Natural killer cell (primary cell): ENCODE data around the gene KDM4B. TPM values are rescaled to one million over a fixed set of nuclear protein-coding genes. Genes with fewer than 3 reads are reported as not detected.

Source experiments
- ATAC-seq, 3 donors: fragments of 150-1000 bp in 2 of 3; fragments of 200-7000 bp in 1 of 3; cut with Tn5 transposase; 1 replicate in 1 of 3; 2 replicates in 2 of 3; pipeline ENCODE4 v1.10.0; 2021; ENCODE audit warnings: mild to moderate bottlenecking in 2 of 3, moderate library complexity in 2 of 3
- DNase-seq, 2 donors: peaks; one replicate each; pipeline versions ENCODE4 v3.0.0 to v3.0.0-alpha.2; 2013 to 2021; ENCODE audit warnings: mixed read lengths in 1 of 2
- H3K27ac ChIP-seq: one replicate; pipeline ENCODE4 v1.5.1; 2013; ENCODE audit warnings: mild to moderate bottlenecking, low read length
- H3K27me3 ChIP-seq: one replicate; pipeline ENCODE4 v1.6.1; 2013; ENCODE audit warnings: low read length; ENCODE audit not compliant: control insufficient read depth, insufficient read depth
- H3K36me3 ChIP-seq: one replicate; pipeline ENCODE4 v1.6.1; 2013; ENCODE audit warnings: low read length; ENCODE audit not compliant: control insufficient read depth, insufficient read depth
- H3K4me1 ChIP-seq: one replicate; pipeline ENCODE4 v1.6.1; 2013; ENCODE audit warnings: low read length; ENCODE audit not compliant: control insufficient read depth, insufficient read depth
- H3K4me3 ChIP-seq: one replicate; pipeline ENCODE4 v1.5.1; 2013; ENCODE audit warnings: low read length
- H3K9me3 ChIP-seq: one replicate; pipeline ENCODE4 v1.6.1; 2013; ENCODE audit warnings: low read length; ENCODE audit not compliant: control insufficient read depth, insufficient read depth
- H3K27ac Mint-ChIP-seq, 2 donors: one replicate each; pipeline ENCODE4 v1.8.0; 2022; ENCODE audit warnings: mild to moderate bottlenecking in 2 of 2, mixed read lengths in 2 of 2, moderate library complexity in 1 of 2
- H3K27me3 Mint-ChIP-seq, 2 donors: one replicate each; pipeline ENCODE4 v1.8.0; 2022; ENCODE audit warnings: low read depth in 2 of 2, mixed read lengths in 2 of 2
- H3K36me3 Mint-ChIP-seq: one replicate; pipeline ENCODE4 v1.8.0; 2022; ENCODE audit warnings: mixed read lengths
- H3K4me1 Mint-ChIP-seq, 2 donors: one replicate each; pipeline ENCODE4 v1.8.0; 2022; ENCODE audit warnings: mixed read lengths in 2 of 2
- H3K4me3 Mint-ChIP-seq: one replicate; pipeline ENCODE4 v1.8.0; 2022; ENCODE audit warnings: mild to moderate bottlenecking, moderate library complexity, mixed read lengths
- H3K9me3 Mint-ChIP-seq, 2 donors: one replicate each; pipeline ENCODE4 v1.8.0; 2022; ENCODE audit warnings: mixed read lengths in 2 of 2
- WGBS: methylation state at CpG from one replicate; pipeline ENCODE4 v1.1.7; 2013; ENCODE audit warnings: missing lambda C conversion rate; ENCODE audit not compliant: insufficient coverage; 5-methylcytosine and 5-hydroxymethylcytosine counted together
- intact Hi-C: fragments of 100-400 bp; cut with micrococcal nuclease; formaldehyde crosslinking; loops from one replicate; pipeline ENCODE4 v1.14.2; 2022
- total RNA-seq, 4 donors: library from RNA; stranded (reverse); fragments of 120-200 nt in 1 of 4; gene quantifications; one replicate each; pipeline versions ENCODE4 v1.2.3 to v1.2.4, GENCODE V29; 2013 to 2022
- TF ChIP-seq, protein P1 (sequence below): fragments of 200-600 bp; IDR thresholded peaks from one replicate; pipeline ENCODE4 v1.8.0; 2022; ENCODE audit warnings: antibody characterized with exemption

The KDM4B gene
- total RNA-seq, 3 donors from 2014 or later (not counting 1 experiment from before 2014, with no cell fraction given): 68.0 to 73.5 (median 68.1) TPM

DNA sequence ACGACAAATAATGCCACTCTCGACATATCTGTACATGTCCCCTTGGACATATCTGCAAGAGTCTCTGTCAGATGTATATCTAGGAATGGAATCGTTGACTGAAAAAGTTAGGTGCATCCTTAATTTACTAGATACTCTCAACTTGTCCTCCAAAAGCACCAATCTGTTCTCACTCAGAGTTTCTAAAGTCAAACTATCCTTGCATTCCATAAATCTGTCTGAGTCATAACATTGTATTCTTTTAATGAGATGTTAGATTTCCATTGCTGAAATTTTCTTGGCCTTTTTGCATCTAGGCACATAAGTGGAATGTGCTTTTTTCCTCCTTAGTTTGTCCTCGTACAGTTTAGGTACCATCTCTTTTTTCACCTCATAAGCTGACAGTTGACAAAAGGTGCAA is 231.9 kb downstream of the KDM4B start:
- H3K27ac Mint-ChIP-seq: no peak overlapping the region
- TF ChIP-seq, protein P1, sequence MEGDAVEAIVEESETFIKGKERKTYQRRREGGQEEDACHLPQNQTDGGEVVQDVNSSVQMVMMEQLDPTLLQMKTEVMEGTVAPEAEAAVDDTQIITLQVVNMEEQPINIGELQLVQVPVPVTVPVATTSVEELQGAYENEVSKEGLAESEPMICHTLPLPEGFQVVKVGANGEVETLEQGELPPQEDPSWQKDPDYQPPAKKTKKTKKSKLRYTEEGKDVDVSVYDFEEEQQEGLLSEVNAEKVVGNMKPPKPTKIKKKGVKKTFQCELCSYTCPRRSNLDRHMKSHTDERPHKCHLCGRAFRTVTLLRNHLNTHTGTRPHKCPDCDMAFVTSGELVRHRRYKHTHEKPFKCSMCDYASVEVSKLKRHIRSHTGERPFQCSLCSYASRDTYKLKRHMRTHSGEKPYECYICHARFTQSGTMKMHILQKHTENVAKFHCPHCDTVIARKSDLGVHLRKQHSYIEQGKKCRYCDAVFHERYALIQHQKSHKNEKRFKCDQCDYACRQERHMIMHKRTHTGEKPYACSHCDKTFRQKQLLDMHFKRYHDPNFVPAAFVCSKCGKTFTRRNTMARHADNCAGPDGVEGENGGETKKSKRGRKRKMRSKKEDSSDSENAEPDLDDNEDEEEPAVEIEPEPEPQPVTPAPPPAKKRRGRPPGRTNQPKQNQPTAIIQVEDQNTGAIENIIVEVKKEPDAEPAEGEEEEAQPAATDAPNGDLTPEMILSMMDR: no peak
- no peak overlapping the region for H3K27ac ChIP-seq
- DNase-seq (no peak), ATAC-seq (no peak)
- no peaks in the 10 kb centered on the region for H3K9me3 Mint-ChIP-seq
- intact Hi-C loops: no loop called here
- H3K36me3 Mint-ChIP-seq: peaks cover 14% of the 10 kb centered on the region
- H3K27me3 ChIP-seq: no peaks in the 10 kb centered on the region
- no peaks in the 10 kb centered on the region for H3K4me1 Mint-ChIP-seq
- H3K9me3 ChIP-seq: peaks cover 8% of the 10 kb centered on the region
- H3K27me3 Mint-ChIP-seq: no peaks in the 10 kb centered on the region
- no peaks in the 10 kb centered on the region for H3K36me3 ChIP-seq
- H3K4me3 ChIP-seq: no peak overlapping the region
- H3K4me3 Mint-ChIP-seq: no peak overlapping the region
- peaks cover 10% of the 10 kb centered on the region for H3K4me1 ChIP-seq
- 91% methylated on average over 4 of the region's 4 CpGs for WGBS

GRCh38 chr19:5202553-5202952 is 233.6 kb downstream of the KDM4B start:
- 86% methylated on average over 3 of the region's 4 CpGs for WGBS
- peaks cover 8% of the 10 kb centered on the region for H3K9me3 ChIP-seq
- DNase-seq: no peak
- H3K27me3 Mint-ChIP-seq: no peaks in the 10 kb centered on the region
- ATAC-seq: no peak
- H3K27ac ChIP-seq: no peak overlapping the region
- H3K9me3 Mint-ChIP-seq: no peaks in the 10 kb centered on the region
- H3K4me3 Mint-ChIP-seq: no peak overlapping the region
- TF ChIP-seq, protein P1: no peak
- intact Hi-C loops: no loop called here
- no peak overlapping the region for H3K27ac Mint-ChIP-seq
- H3K36me3 Mint-ChIP-seq: peaks cover 14% of the 10 kb centered on the region
- H3K4me1 Mint-ChIP-seq: no peaks in the 10 kb centered on the region
- H3K36me3 ChIP-seq: no peaks in the 10 kb centered on the region
- peaks cover 14% of the 10 kb centered on the region for H3K4me1 ChIP-seq
- no peaks in the 10 kb centered on the region for H3K27me3 ChIP-seq
- no peak overlapping the region for H3K4me3 ChIP-seq

Other genes with a start within 250 kb of the KDM4B start
- 100 to 1,000 TPM; 133 to 183 (median 165) TPM for gene DPP9, start 245.3 kb upstream of the KDM4B start, total RNA-seq
- 10 to 100 TPM; 11.0 to 13.9 (median 13.7) TPM for gene FEM1A, start 177.4 kb upstream of the KDM4B start, total RNA-seq
- gene TICAM1, start 137.4 kb upstream of the KDM4B start, total RNA-seq: 10 to 100 TPM; 22.6 to 24.8 (median 22.7) TPM
- gene PLIN3, start 101.4 kb upstream of the KDM4B start, total RNA-seq: 10 to 100 TPM; 26.6 to 28.7 (median 28.3) TPM
- gene ARRDC5, start 66.2 kb upstream of the KDM4B start, total RNA-seq: 10 to 100 TPM in 1 of 3 donors, 1 to 10 TPM in 2; 5.9 to 13.0 (median 8.8) TPM
- gene UHRF1, start 59.6 kb upstream of the KDM4B start, total RNA-seq: 1 to 10 TPM; 2.8 to 4.6 (median 4.1) TPM